ENCODE data around the gene LOXHD1. TPM values are rescaled to one million over a fixed set of nuclear protein-coding genes. Genes with fewer than 3 reads are reported as not detected.

Gene LOXHD1
- total and polyA plus RNA-seq, 4 experiments from 2014 or later = not detected

- Mint-ChIP-seq H3K9me3 (peaks cover 0 to 2% (median 0%) of the 10 kb centered on the region in 8 donors), H3K4me3 (no peak overlapping the region), H3K27me3 (peaks cover 3% of the 10 kb centered on the region in 2 donors), H3K27ac (peak overlapping the region in 6 of 7 donors; percentile 17 to 74 (median 57)), H3K4me1 (peaks cover 11 to 21% (median 13%) of the 10 kb centered on the region in 4 donors), H3K36me3 (no peaks in the 10 kb centered on the region)
- Histone ChIP-seq H3K36me3 (ENCODE audit: insufficient read depth, low read length) (no peaks in the 10 kb centered on the region), H3K4me3 (ENCODE audit: low read length in 2 of 2) (no peak overlapping the region), H3K27ac (ENCODE audit: low read depth, low read length) (no peak overlapping the region), H3K9me3 (ENCODE audit: control insufficient read depth in 1 of 2, low read length in 2 of 2) (no peaks in the 10 kb centered on the region), H3K27me3 (ENCODE audit: insufficient read depth, low read length) (no peaks in the 10 kb centered on the region), H3K4me1 (ENCODE audit: insufficient read depth, low read length) (peaks cover 13% of the 10 kb centered on the region)
- ChIA-PET CTCF (ENCODE audit: partially characterized antibody) (interaction anchor here (1.1 to 1.9 kb wide), 2 partner anchors 14 to 16 kb away, joined by 3 to 12 read pairs; partner anchors contain the start of gene LOXHD1), POLR2A (ENCODE audit: partially characterized antibody) (no interaction called here)
- DNase-seq = peak in 4 of 5 donors; percentile 20 to 59 (median 51)
- intact Hi-C loops (cut with micrococcal nuclease) = no loop called here
These were observed 15.3 kb upstream of the LOXHD1 start for GRCh38 chr18:46672062-46672970.

GRCh38 chr18:46668694-46669093, 11.7 kb upstream of the LOXHD1 start:
- peaks cover 13% of the 10 kb centered on the region for H3K4me1 ChIP-seq (ENCODE audit: insufficient read depth, low read length)
- H3K36me3 ChIP-seq (ENCODE audit: insufficient read depth, low read length) = no peaks in the 10 kb centered on the region
- H3K27me3 ChIP-seq (ENCODE audit: insufficient read depth, low read length) = no peaks in the 10 kb centered on the region
- ChIA-PET CTCF (ENCODE audit: partially characterized antibody) (no interaction called here), POLR2A (ENCODE audit: partially characterized antibody) (no interaction called here)
- Mint-ChIP-seq H3K27ac (no peak overlapping the region), H3K4me3 (no peak overlapping the region), H3K27me3 (peaks cover 0 to 3% of the 10 kb centered on the region in 2 donors), H3K9me3 (no peaks in the 10 kb centered on the region), H3K36me3 (no peaks in the 10 kb centered on the region), H3K4me1 (peaks cover 11 to 17% (median 13%) of the 10 kb centered on the region in 4 donors)
- no peak for DNase-seq
- intact Hi-C loops (cut with micrococcal nuclease) = no loop called here
- H3K9me3 ChIP-seq (ENCODE audit: control insufficient read depth in 1 of 2, low read length in 2 of 2) = no peaks in the 10 kb centered on the region
- no peak overlapping the region for H3K27ac ChIP-seq (ENCODE audit: low read depth, low read length)
- no peak overlapping the region for H3K4me3 ChIP-seq (ENCODE audit: low read length in 2 of 2)

GRCh38 chr18:46668135-46668534, 11.1 kb upstream of the LOXHD1 start:
- Mint-ChIP-seq H3K27ac (no peak overlapping the region), H3K36me3 (no peaks in the 10 kb centered on the region), H3K4me1 (peaks cover 9 to 17% (median 13%) of the 10 kb centered on the region in 4 donors), H3K27me3 (peaks cover 0 to 3% of the 10 kb centered on the region in 2 donors), H3K4me3 (no peak overlapping the region), H3K9me3 (no peaks in the 10 kb centered on the region)
- Histone ChIP-seq H3K27ac (ENCODE audit: low read depth, low read length) (no peak overlapping the region), H3K4me1 (ENCODE audit: insufficient read depth, low read length) (peaks cover 13% of the 10 kb centered on the region), H3K9me3 (ENCODE audit: control insufficient read depth in 1 of 2, low read length in 2 of 2) (no peaks in the 10 kb centered on the region), H3K27me3 (ENCODE audit: insufficient read depth, low read length) (no peaks in the 10 kb centered on the region), H3K4me3 (ENCODE audit: low read length in 2 of 2) (no peak overlapping the region), H3K36me3 (ENCODE audit: insufficient read depth, low read length) (no peaks in the 10 kb centered on the region)
- ChIA-PET CTCF (ENCODE audit: partially characterized antibody) (interaction anchor here (1.2 to 2.8 kb wide), 2 partner anchors 10 to 495 kb away, joined by 3 to 13 read pairs; a partner anchor contains a TSS), POLR2A (ENCODE audit: partially characterized antibody) (no interaction called here)
- intact Hi-C loops (cut with micrococcal nuclease) = no loop called here
- DNase-seq = no peak

- DNase-seq = no peak
- POLR2A ChIA-PET (ENCODE audit: partially characterized antibody) = no interaction called here
- Histone ChIP-seq H3K4me1 (ENCODE audit: insufficient read depth, low read length) (no peaks in the 10 kb centered on the region), H3K4me3 (ENCODE audit: low read length in 2 of 2) (no peak overlapping the region), H3K9me3 (ENCODE audit: control insufficient read depth in 1 of 2, low read length in 2 of 2) (no peaks in the 10 kb centered on the region), H3K27me3 (ENCODE audit: insufficient read depth, low read length) (no peaks in the 10 kb centered on the region), H3K36me3 (ENCODE audit: insufficient read depth, low read length) (no peaks in the 10 kb centered on the region), H3K27ac (ENCODE audit: low read depth, low read length) (no peak overlapping the region)
- intact Hi-C loops (cut with micrococcal nuclease) = no loop called here
- Mint-ChIP-seq H3K27me3 (peaks cover 0 to 3% of the 10 kb centered on the region in 2 donors), H3K9me3 (no peaks in the 10 kb centered on the region), H3K36me3 (no peaks in the 10 kb centered on the region), H3K27ac (no peak overlapping the region), H3K4me3 (no peak overlapping the region), H3K4me1 (no peaks in the 10 kb centered on the region)
- CTCF ChIA-PET (ENCODE audit: partially characterized antibody) = interaction anchor here (9.0 kb wide), 1 partner anchor 515 kb away, joined by 190 read pairs; no protein-coding TSS in a partner anchor
These were observed 6.5 kb upstream of the LOXHD1 start for GRCh38 chr18:46663539-46663938.

- Mint-ChIP-seq H3K27ac (no peak overlapping the region), H3K27me3 (peaks cover 0 to 3% of the 10 kb centered on the region in 2 donors), H3K36me3 (no peaks in the 10 kb centered on the region), H3K4me1 (no peaks in the 10 kb centered on the region), H3K4me3 (no peak overlapping the region), H3K9me3 (no peaks in the 10 kb centered on the region)
- intact Hi-C loops (cut with micrococcal nuclease) = no loop called here
- ChIA-PET POLR2A (ENCODE audit: partially characterized antibody) (no interaction called here), CTCF (ENCODE audit: partially characterized antibody) (interaction anchor here (1.2 to 9.0 kb wide), 7 partner anchors 10 to 513 kb away, joined by 3 to 190 read pairs (median 7); a partner anchor contains a TSS)
- no peaks in the 10 kb centered on the region for H3K4me1 ChIP-seq (ENCODE audit: insufficient read depth, low read length)
- no peak overlapping the region for H3K4me3 ChIP-seq (ENCODE audit: low read length in 2 of 2)
- no peaks in the 10 kb centered on the region for H3K36me3 ChIP-seq (ENCODE audit: insufficient read depth, low read length)
- no peak overlapping the region for H3K27ac ChIP-seq (ENCODE audit: low read depth, low read length)
- no peak for DNase-seq
- no peaks in the 10 kb centered on the region for H3K27me3 ChIP-seq (ENCODE audit: insufficient read depth, low read length)
- H3K9me3 ChIP-seq (ENCODE audit: control insufficient read depth in 1 of 2, low read length in 2 of 2) = no peaks in the 10 kb centered on the region
These were observed 4.1 kb upstream of the LOXHD1 start for GRCh38 chr18:46660957-46661749.

- H3K36me3 Mint-ChIP-seq = no peaks in the 10 kb centered on the region
- intact Hi-C loops (cut with micrococcal nuclease) = no loop called here
- CTCF ChIA-PET (ENCODE audit: partially characterized antibody) = interaction anchor here (0.8 to 9.0 kb wide), 8 partner anchors 8 to 522 kb away, joined by 3 to 190 read pairs (median 10); a partner anchor contains a TSS
These were observed 2.5 kb upstream of the LOXHD1 start for GRCh38 chr18:46659484-46659883.

More at GRCh38 chr18:46659484-46659883, 2.5 kb upstream of the LOXHD1 start:
- H3K4me3 ChIP-seq (ENCODE audit: low read length in 2 of 2) = no peak overlapping the region
- DNase-seq = no peak
- peaks cover 0 to 1% (median 0%) of the 10 kb centered on the region in 8 donors for H3K9me3 Mint-ChIP-seq
- H3K27ac ChIP-seq (ENCODE audit: low read depth, low read length) = no peak overlapping the region
- no peak overlapping the region for H3K27ac Mint-ChIP-seq
- no peaks in the 10 kb centered on the region for H3K27me3 ChIP-seq (ENCODE audit: insufficient read depth, low read length)
- no peaks in the 10 kb centered on the region for H3K9me3 ChIP-seq (ENCODE audit: control insufficient read depth in 1 of 2, low read length in 2 of 2)
- H3K27me3 Mint-ChIP-seq = no peaks in the 10 kb centered on the region
- POLR2A ChIA-PET (ENCODE audit: partially characterized antibody) = no interaction called here
- H3K36me3 ChIP-seq (ENCODE audit: insufficient read depth, low read length) = no peaks in the 10 kb centered on the region
- H3K4me1 Mint-ChIP-seq = no peaks in the 10 kb centered on the region
- H3K4me3 Mint-ChIP-seq = no peak overlapping the region
- no peaks in the 10 kb centered on the region for H3K4me1 ChIP-seq (ENCODE audit: insufficient read depth, low read length)

All from CD4-positive, alpha-beta memory T cell (primary cell).